AG10803 (cell line): ENCODE results near the gene IL11.

Experiments used
- DNase-seq: peaks from one replicate; pipeline ENCODE4 v3.0.0; 2010; ENCODE audit warnings: low read depth
- H3K4me3 ChIP-seq: 2 replicates; pipeline ENCODE4 v1.5.1; 2011; ENCODE audit warnings: mild to moderate bottlenecking, low read length, control low read depth
- TF ChIP-seq, protein P1 (sequence below): conservative IDR thresholded peaks from 2 replicates; pipeline ENCODE4 v1.5.1; 2011; ENCODE audit warnings: mild to moderate bottlenecking, low read length, control low read depth, inconsistent platforms

The IL11 gene

DNA sequence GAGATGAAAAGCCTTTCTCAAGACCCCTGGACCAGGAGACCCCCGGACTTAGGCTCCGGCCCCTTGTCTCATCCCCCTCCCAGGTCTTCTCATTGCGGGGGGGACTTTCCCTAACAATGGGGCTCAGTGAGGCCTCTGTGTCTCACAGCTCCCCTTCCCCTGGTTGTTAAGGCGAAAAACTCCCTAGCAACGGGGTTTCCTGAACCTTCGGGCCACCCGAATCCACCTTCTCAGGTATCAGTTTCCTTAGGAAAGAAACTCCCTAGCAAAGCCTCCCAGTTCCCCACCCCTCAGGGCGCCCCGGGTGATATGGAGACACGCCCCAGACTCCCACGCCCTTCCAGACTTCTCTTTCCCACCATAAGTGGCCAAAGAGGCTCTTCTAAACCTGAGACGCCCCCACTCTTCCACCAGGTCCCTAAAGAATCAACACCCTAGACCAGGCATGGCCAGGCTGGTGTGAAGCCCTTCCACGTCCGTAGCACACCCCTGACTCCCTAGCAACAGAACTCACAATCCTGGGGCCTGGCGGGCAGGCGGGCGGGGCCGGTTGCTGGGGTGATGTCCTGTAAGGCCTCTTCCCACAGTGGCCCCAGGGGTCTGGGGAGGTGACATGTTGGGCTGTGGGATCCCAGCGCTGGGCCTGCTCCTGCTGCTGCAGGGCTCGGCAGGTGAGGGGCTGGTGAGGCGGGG, 6.1 kb upstream of the IL11 start, which contains the start of gene TMEM190:
Gene TMEM190 (plus strand): TSS at position 586 of the 693 bp plus-strand sequence. CDS start 28 bp downstream, at position 614.
- no peak for DNase-seq
- TF ChIP-seq, protein P1, sequence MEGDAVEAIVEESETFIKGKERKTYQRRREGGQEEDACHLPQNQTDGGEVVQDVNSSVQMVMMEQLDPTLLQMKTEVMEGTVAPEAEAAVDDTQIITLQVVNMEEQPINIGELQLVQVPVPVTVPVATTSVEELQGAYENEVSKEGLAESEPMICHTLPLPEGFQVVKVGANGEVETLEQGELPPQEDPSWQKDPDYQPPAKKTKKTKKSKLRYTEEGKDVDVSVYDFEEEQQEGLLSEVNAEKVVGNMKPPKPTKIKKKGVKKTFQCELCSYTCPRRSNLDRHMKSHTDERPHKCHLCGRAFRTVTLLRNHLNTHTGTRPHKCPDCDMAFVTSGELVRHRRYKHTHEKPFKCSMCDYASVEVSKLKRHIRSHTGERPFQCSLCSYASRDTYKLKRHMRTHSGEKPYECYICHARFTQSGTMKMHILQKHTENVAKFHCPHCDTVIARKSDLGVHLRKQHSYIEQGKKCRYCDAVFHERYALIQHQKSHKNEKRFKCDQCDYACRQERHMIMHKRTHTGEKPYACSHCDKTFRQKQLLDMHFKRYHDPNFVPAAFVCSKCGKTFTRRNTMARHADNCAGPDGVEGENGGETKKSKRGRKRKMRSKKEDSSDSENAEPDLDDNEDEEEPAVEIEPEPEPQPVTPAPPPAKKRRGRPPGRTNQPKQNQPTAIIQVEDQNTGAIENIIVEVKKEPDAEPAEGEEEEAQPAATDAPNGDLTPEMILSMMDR, result no peak
- H3K4me3 ChIP-seq, result no peak within 1 kb of the TSS

DNA sequence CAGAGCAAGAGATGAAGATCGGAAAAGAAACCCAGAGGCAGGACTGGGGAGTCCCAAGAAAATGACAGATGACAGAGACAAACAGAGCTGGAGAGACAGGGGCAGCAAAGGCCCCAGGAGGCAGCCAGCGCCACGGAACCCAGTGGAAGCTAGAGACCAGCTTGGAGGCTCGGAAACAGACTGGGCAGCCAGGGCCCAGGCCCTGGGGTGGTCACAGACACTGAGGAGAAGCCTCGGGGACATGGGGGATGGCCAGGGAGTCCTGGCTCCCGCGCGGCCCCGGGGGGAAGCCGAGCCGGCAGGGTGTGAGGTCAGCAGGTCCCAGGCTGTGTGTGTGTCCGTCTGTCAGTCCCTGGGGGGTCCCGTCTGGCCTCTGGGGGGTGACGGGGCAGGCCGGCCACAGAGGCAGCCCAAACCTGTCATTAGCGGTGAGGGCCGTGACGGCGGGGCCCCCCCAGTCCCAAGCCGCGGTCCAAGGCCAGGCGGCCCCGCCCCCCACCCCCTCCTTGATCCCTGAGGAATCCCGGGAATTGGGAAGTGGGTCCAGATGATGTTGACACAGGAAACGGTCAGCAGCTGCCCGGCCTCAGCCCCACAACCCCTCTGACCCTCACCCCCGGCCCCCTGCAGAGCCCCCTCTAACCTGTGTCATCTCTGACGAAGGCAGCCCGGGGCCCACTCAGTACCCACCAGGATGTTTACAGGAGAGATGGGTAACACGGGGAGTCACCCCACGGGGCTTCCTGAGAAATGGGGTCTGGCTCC, 3.9 kb upstream of the IL11 start:
- peak; percentile 59 for DNase-seq
- no peak overlapping the region for H3K4me3 ChIP-seq
- TF ChIP-seq, protein P1, result no peak

DNA sequence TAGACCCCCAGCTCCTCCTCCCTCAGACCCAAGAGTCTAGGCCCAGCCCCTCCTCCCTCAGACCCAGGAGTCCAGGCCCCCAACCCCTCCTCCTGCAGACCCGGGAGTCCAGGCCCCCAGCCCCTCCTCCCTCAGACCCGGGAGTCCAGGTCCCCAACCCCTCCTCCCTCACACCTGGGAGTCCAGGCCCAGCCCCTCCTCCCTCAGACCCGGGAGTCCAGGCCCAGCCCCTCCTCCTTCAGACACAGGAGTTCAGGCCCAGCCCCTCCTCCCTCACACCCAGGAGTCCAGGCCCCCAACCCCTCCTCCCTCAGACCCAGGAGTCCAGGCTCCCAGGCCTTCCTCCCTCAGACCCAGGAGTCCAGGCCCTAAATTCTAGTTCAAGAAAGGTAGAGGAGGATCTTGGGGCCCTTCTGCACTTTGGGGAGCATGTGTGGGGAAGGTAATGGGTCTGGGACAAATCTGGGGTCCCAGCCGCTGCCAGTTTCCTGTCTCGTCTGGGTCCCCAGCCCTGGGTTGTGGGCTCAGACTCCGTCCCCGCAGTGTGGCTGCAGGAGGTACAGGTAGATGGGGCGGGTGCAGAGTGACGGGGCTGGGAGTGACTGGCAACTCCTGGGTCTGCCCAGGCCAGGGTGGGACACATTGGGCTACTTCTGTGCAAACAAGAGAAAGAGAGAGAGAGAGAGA, 3.2 kb upstream of the IL11 start:
- TF ChIP-seq, protein P1, result no peak
- DNase-seq, result no peak
- no peak overlapping the region for H3K4me3 ChIP-seq

DNA sequence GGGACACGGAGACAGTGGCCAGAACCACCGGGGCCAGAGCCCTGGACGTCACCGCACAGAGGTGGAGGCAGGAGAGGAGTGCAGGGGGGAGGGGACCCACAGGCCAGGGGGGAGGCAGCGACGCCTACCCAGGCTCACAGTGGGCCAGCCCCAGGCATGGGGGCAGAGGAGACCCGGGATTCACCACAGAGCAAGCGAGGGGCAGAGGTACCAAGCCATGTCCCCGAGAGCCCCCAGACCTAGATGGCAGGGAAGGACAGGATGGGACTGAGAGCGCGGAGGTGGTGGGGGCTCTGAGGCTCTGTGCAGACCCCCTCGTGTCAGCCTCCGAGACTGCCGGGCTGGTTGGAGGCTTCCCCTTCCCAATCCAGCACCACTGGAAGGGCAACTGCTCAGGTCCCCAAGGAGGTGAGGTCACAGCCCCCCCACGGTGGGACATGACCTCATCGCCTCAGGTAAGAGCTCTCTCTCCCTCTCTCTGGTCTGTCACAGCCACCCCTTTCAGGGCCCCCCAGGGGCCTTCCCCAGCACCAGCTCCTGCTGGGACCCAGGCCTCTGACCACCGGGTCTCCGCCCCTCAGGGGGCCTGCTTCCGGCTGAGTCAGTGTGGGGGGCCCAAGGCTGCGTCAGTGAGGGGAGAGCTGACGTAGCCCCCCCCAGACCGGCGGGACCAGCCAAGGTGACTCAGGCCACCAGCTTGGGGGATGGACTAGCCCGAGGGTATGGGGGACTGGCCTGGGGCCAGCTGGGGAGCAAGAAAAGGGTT, 2.2 kb upstream of the IL11 start:
- H3K4me3 ChIP-seq, result no peak overlapping the region
- DNase-seq, result peak; percentile 34
- TF ChIP-seq, protein P1, result no peak

DNA sequence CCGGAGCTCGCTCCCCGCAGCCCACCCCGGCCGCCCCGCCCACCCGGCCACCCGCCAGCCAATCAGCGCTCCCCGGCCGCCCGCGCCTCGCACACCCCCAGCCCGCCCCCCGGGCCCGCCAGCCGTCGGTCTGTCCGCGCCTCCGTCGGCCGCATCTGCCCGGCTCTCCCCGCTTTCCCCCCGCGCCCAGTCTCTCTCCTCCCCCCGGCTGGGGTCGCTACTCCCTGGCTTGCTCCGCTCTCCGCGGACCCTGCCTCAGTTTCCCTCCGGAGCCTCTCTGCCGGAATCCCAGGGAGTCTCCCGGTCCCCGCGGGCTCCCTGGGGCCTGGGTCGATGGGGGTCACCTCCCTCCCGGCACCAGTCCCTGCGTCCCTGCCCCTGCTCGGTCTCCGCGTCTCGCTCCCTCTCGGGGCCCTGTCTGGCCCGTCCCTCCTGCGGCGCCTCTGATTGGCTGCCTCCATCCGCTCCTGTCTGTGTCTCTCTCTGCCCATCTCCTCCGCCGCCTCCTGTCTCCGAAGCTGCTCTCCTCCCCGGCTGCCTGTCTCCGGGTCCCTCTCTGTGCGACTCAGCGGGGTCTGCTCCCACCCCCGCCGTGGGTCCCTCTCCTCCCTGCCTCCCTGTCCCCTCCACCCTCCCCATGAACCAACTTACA, 484 bp downstream of the IL11 start:
- TF ChIP-seq, protein P1, result no peak
- DNase-seq, result peak; percentile 79
- peak overlapping the region; percentile 81 for H3K4me3 ChIP-seq
